SK-N-MC (cell line): ENCODE measurements around the gene GDF11.

Experiments used
- EZH2 ChIP-seq: fragments of 200-600 bp; sonication (generic); IDR thresholded peaks from one replicate; pipeline ENCODE4 v1.6.1; 2017; ENCODE audit warnings: antibody characterized with exemption
- FOXP2 ChIP-seq: optimal IDR thresholded peaks from 2 replicates; pipeline ENCODE3; 2011; ENCODE audit warnings: mild to moderate bottlenecking, moderate library complexity; ENCODE audit not compliant: insufficient read depth; ENCODE audit errors: extremely low read length, control extremely low read depth
- POLR2AphosphoS5 ChIP-seq: IDR thresholded peaks from 2 replicates; pipeline ENCODE4 v1.6.1; 2012; ENCODE audit warnings: mild to moderate bottlenecking, low read depth, low read length, borderline replicate concordance

- no peak for TF ChIP-seq POLR2AphosphoS5
- no peak for TF ChIP-seq EZH2
- TF ChIP-seq FOXP2: no peak
These were observed 29.2 kb upstream of the GDF11 start for GRCh38 chr12:55713721-55714120.
